Psoas muscle (tissue), 8 donors: ENCODE results near the gene CACNB3. TPM values are rescaled to one million over a fixed set of nuclear protein-coding genes. Genes with fewer than 3 reads are reported as not detected.

Source experiments
- ATAC-seq, 4 donors: fragments of 200-7000 bp; cut with Tn5 transposase; one replicate each; pipeline ENCODE4 v1.9.1; 2020; ENCODE audit warnings: moderate library complexity in 3 of 4, mild to moderate bottlenecking in 2 of 4
- DNase-seq, 2 donors: peaks; one replicate each; pipeline ENCODE4 v3.0.0-alpha.2; 2020
- H3K27ac ChIP-seq: fragments of 200-600 bp; one replicate; pipeline ENCODE4 v1.8.0; 2022
- H3K27me3 ChIP-seq, 3 donors: fragments of 200-600 bp in 1 of 3; one replicate each; pipeline versions ENCODE4 v1.6.1 to v1.8.0; 2013 to 2022; ENCODE audit warnings: low read length in 2 of 3, mild to moderate bottlenecking in 2 of 3, moderate library complexity in 1 of 3; ENCODE audit not compliant: insufficient read depth in 3 of 3
- H3K36me3 ChIP-seq, 2 donors: fragments of 200-600 bp in 1 of 2; one replicate each; pipeline versions ENCODE4 v1.6.1 to v1.8.0; 2013 to 2022; ENCODE audit warnings: low read depth in 1 of 2, mild to moderate bottlenecking in 1 of 2, moderate library complexity in 1 of 2; ENCODE audit not compliant: insufficient read depth in 1 of 2
- H3K4me1 ChIP-seq: fragments of 200-600 bp; one replicate; pipeline ENCODE4 v1.8.0; 2022
- H3K4me3 ChIP-seq: fragments of 200-600 bp; one replicate; pipeline ENCODE4 v1.8.0; 2022; ENCODE audit warnings: mild to moderate bottlenecking
- H3K9me3 ChIP-seq: fragments of 200-600 bp; one replicate; pipeline ENCODE4 v1.8.0; 2022
- WGBS, 3 donors: extraction: QIAGEN DNeasy Blood & Tissue Kit; methylation state at CpG; one replicate each; pipeline versions ENCODE4 v1.1.6 to v1.1.7; 2013; 5-methylcytosine and 5-hydroxymethylcytosine counted together
- intact Hi-C, 2 donors: fragments of 100-400 bp; cut with DNase I; formaldehyde crosslinking; loops; one replicate each; pipeline versions ENCODE4 v1.11.0 to v1.14.2; 2022
- polyA plus RNA-seq, 3 donors: library from polyadenylated mRNA; stranded (reverse); fragments of 200-250 nt; gene quantifications; one replicate each; pipeline ENCODE4 v1.2.3, GENCODE V29; 2013
- total RNA-seq, 4 donors: library from RNA; stranded (reverse); fragmentation: NEBNext Ultra II Directional in 2 of 4; extraction: Animal tissue kit (Norgen Biotek cat#: 25700) in 2 of 4; gene quantifications; one replicate each; pipeline versions ENCODE4 v1.2.1 to v1.2.4, GENCODE V29; 2021 to 2023
- TF ChIP-seq, protein P1 (sequence below): fragments of 200-600 bp; IDR thresholded peaks from one replicate; pipeline ENCODE4 v1.8.0; 2022; ENCODE audit warnings: antibody characterized with exemption
- donor health status: healthy with polysubstance abuse.
- donor health status: DM: no; HTN: no; CAD: no; lungs with moderate emphysema.
- donor health status: Bipolar disorder and iron deficiency.
- donor health status: healthy.
- donor health status: DM: yes; HTN: yes; CAD: no.
- donor health status: DM: no; HTN: no; CAD: no.
- donor health status: DM: no; HTN: no; CAD: no.
- donor health status: DM: yes; HTN: yes; CAD: no.

The CACNB3 gene
- total and polyA plus RNA-seq, 7 donors: 0.92 to 3.5 (median 2.0) TPM

DNA sequence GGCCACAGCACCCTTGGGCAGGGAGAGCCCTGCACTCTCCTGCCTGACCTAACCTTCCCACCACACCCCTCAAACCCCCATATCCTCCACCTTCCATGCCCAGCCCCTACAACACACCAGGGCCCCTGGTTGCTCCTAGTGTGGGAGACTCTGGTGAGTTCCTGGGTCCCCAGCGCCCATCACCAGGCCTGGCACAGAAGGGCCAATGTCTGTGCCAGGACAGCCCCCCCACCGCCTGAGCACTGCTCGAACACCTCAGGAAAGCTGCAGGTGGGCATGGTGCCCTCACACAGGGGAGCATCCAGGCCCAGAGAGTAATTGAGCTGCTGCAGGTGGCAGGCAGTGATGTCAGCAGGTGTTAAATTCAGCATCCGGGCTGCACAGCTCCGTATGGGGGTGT lies 44.6 kb upstream of the CACNB3 start:
- TF ChIP-seq, protein P1, sequence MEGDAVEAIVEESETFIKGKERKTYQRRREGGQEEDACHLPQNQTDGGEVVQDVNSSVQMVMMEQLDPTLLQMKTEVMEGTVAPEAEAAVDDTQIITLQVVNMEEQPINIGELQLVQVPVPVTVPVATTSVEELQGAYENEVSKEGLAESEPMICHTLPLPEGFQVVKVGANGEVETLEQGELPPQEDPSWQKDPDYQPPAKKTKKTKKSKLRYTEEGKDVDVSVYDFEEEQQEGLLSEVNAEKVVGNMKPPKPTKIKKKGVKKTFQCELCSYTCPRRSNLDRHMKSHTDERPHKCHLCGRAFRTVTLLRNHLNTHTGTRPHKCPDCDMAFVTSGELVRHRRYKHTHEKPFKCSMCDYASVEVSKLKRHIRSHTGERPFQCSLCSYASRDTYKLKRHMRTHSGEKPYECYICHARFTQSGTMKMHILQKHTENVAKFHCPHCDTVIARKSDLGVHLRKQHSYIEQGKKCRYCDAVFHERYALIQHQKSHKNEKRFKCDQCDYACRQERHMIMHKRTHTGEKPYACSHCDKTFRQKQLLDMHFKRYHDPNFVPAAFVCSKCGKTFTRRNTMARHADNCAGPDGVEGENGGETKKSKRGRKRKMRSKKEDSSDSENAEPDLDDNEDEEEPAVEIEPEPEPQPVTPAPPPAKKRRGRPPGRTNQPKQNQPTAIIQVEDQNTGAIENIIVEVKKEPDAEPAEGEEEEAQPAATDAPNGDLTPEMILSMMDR: no peak
- H3K27me3 ChIP-seq: no peaks in the 10 kb centered on the region
- H3K36me3 ChIP-seq: peaks cover 8 to 90% of the 10 kb centered on the region in 2 donors
- no peaks in the 10 kb centered on the region for H3K4me1 ChIP-seq
- intact Hi-C loops: no loop called here
- ATAC-seq: no peak
- no peak overlapping the region for H3K27ac ChIP-seq
- no peak for DNase-seq
- 91 to 98% (median 94%) methylated on average over 5 of the region's 5 CpGs for WGBS, 3 donors
- no peak overlapping the region for H3K4me3 ChIP-seq
- H3K9me3 ChIP-seq: no peaks in the 10 kb centered on the region

DNA sequence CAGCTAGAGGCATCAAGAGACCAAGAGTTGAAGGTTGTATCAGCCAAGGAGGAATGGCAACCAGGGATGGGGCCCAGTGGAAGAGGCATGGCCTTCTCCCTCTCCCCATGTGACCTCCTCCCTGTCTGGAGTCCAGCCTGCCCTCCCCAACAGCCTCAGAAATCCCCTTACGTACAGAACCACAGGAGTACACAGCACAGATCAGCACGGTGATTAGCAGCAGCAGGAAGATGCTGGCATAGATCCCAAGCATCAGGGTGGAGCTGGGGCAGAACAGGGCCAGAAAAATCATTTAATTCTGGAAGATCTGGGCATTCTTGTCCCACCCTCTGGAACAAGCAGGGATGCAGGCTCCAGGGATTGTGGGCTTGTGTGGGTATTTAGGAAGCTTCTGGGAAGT lies 43.8 kb upstream of the CACNB3 start:
- no peak overlapping the region for H3K4me3 ChIP-seq
- peaks cover 8 to 82% of the 10 kb centered on the region in 2 donors for H3K36me3 ChIP-seq
- ATAC-seq (no peak), DNase-seq (no peak)
- TF ChIP-seq, protein P1: no peak
- H3K4me1 ChIP-seq: no peaks in the 10 kb centered on the region
- intact Hi-C loops: no loop called here
- H3K27ac ChIP-seq: no peak overlapping the region
- no peaks in the 10 kb centered on the region for H3K9me3 ChIP-seq
- no peaks in the 10 kb centered on the region for H3K27me3 ChIP-seq
- WGBS, 3 donors: 38 to 46% (median 43%) methylated on average over 2 of the region's 2 CpGs

DNA sequence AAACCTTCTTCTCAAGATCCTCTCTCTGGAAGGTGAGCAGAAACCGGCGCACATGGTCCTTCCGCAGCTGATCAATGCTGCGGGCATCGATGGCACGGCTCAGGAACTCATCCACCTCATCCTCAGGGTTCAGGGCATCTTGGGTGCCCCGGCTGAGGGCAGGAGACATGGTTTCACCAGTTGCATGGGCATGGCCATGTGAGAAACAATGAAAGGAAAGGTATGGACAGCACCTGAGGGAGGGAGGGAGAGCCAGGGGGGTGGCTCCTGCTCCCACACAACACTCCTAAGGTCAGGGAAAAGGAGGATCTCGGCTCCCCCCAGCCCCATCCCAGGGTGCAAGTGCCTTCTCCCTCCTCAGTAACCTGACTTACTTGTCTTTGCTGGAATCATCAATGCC lies 43.0 kb upstream of the CACNB3 start:
- no peak overlapping the region for H3K4me3 ChIP-seq
- no peaks in the 10 kb centered on the region for H3K27me3 ChIP-seq
- no peaks in the 10 kb centered on the region for H3K9me3 ChIP-seq
- H3K27ac ChIP-seq: no peak overlapping the region
- TF ChIP-seq, protein P1: no peak
- H3K4me1 ChIP-seq: peaks cover 2% of the 10 kb centered on the region
- peaks cover 8 to 74% of the 10 kb centered on the region in 2 donors for H3K36me3 ChIP-seq
- ATAC-seq: no peak
- WGBS, 3 donors: 95 to 96% (median 96%) methylated on average over 8 of the region's 8 CpGs
- intact Hi-C loops: no loop called here
- DNase-seq: no peak

DNA sequence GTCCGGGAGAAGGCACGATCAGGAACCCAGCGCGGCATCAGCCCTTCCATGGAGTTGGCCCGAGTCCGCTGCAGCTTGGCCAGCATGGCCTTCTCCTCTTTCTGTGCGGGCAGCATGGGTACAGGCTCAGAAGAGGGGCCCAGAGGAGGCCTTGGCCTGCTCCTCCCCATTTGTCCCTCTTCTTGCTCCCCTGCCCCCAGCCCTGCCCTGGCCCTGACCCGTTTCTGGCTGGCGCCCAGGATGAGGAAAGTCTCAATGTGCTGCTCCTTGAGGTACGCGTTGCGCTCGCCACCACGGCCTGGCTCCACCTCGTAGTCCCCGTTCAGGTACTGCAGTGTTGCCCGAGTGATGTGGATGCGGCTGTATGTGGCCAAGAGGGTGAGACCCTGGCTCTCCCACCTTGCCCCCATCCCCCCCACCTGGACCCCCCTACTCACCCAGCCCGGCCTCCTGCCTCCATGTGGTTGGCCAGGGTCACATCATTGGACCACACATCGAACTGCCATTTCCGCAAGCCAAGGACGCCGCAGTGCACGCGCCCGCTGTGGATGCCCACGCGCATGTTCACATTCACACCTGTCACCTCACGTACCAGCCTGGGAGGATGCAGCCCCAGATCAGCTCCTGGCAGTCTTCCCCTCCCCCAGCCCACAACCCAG lies 42.2 kb upstream of the CACNB3 start:
- Histone ChIP-seq H3K27ac (no peak overlapping the region), H3K4me1 (peaks cover 10% of the 10 kb centered on the region), H3K9me3 (no peaks in the 10 kb centered on the region), H3K36me3 (peaks cover 6 to 66% of the 10 kb centered on the region in 2 donors), H3K27me3 (no peaks in the 10 kb centered on the region), H3K4me3 (no peak overlapping the region)
- TF ChIP-seq, protein P1: no peak
- WGBS, 3 donors: 90 to 93% (median 91%) methylated on average over 29 of the region's 29 CpGs
- DNase-seq (no peak), ATAC-seq (no peak)
- intact Hi-C loops: no loop called here

DNA sequence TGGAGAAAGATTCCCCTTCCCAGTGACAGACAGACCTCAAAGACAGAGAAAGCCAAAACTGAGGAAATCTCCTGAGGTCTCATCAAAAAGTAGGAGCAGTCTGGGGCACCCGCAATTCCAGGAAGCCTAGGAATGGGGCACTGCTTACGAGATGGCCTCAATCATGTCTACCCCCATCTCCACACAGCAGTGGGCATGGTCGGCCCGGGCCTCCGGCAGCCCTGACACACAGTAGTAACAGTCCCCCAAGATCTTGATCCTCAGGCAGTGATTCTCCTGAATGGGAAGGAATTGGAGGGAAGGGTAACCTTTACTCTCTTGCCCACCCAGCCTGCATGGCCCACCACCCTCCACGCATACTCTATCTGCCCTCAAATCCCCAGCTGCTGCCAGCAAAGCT lies 41.3 kb upstream of the CACNB3 start:
- H3K4me3 ChIP-seq: no peak overlapping the region
- no peak overlapping the region for H3K27ac ChIP-seq
- no peak for DNase-seq
- H3K36me3 ChIP-seq: peaks cover 6 to 58% of the 10 kb centered on the region in 2 donors
- TF ChIP-seq, protein P1: no peak
- WGBS, 3 donors: 88 to 98% (median 95%) methylated on average over 6 of the region's 6 CpGs
- no peak for ATAC-seq
- no peaks in the 10 kb centered on the region for H3K9me3 ChIP-seq
- peaks cover 15% of the 10 kb centered on the region for H3K4me1 ChIP-seq
- H3K27me3 ChIP-seq: no peaks in the 10 kb centered on the region
- intact Hi-C loops: no loop called here
